T1000 (cell line): ENCODE results near the gene NPHP3.
"Not testable (repeated sequence)": the region's sequence is repeated elsewhere in the genome, so short reads cannot be mapped to it uniquely, and the experiment has no call there.

Experiments
- DNase-seq: peaks from one replicate; lab custom pipeline; 2025; ENCODE audit warnings: mixed read lengths; lab: John Stamatoyannopoulos, UW

Gene NPHP3

GRCh38 chr3:132722165-132723023, at the start of gene NPHP3:
Gene NPHP3 (minus strand): TSS chr3:132722409. CDS start chr3:132722355, 54 bp downstream.
- peak; percentile 96 for DNase-seq

GRCh38 chr3:132758740-132759139, 36.5 kb upstream of the NPHP3 start:
- no peak for DNase-seq

- DNase-seq: no peak
Measured at GRCh38 chr3:132756108-132756650, 34.0 kb upstream of the NPHP3 start.

GRCh38 chr3:132753946-132754345, 31.7 kb upstream of the NPHP3 start:
- DNase-seq: no peak

- DNase-seq: no peak
Measured at GRCh38 chr3:132749786-132750185, 27.6 kb upstream of the NPHP3 start.

- not testable (repeated sequence) for DNase-seq
Measured at GRCh38 chr3:132746720-132747119, 24.5 kb upstream of the NPHP3 start.

GRCh38 chr3:132738314-132738713, 16.1 kb upstream of the NPHP3 start:
- DNase-seq: no peak

GRCh38 chr3:132735589-132735988, 13.4 kb upstream of the NPHP3 start:
- no peak for DNase-seq

- peak; percentile 16 for DNase-seq
Measured at GRCh38 chr3:132730891-132731580, 8.8 kb upstream of the NPHP3 start.

GRCh38 chr3:132726341-132726823, 4.2 kb upstream of the NPHP3 start:
- DNase-seq: no peak

- no peak for DNase-seq
Measured at GRCh38 chr3:132723024-132723950, 1.1 kb upstream of the NPHP3 start.

- DNase-seq: peak; percentile 60
Measured at GRCh38 chr3:132721479-132722164, 587 bp downstream of the NPHP3 start.

- no peak for DNase-seq
Measured at GRCh38 chr3:132720228-132720627, 2.0 kb downstream of the NPHP3 start.

GRCh38 chr3:132716372-132716771, 5.8 kb downstream of the NPHP3 start:
- DNase-seq: no peak

GRCh38 chr3:132713977-132714727, 8.1 kb downstream of the NPHP3 start:
- DNase-seq: no peak

GRCh38 chr3:132710311-132710710, 11.9 kb downstream of the NPHP3 start:
- DNase-seq: no peak

- DNase-seq: no peak
Measured at GRCh38 chr3:132709761-132710160, 12.4 kb downstream of the NPHP3 start.

GRCh38 chr3:132703733-132704132, 18.5 kb downstream of the NPHP3 start:
- no peak for DNase-seq

GRCh38 chr3:132695422-132695821, 26.8 kb downstream of the NPHP3 start:
- DNase-seq: no peak

- no peak for DNase-seq
Measured at GRCh38 chr3:132694991-132695390, 27.2 kb downstream of the NPHP3 start.
